GM23248 (cell line): Measurements from ENCODE around the gene PPP1R3F.

Experiments
- EZH2 ChIP-seq: fragments of 200-600 bp; sonication (generic); IDR thresholded peaks from 2 replicates; pipeline ENCODE4 v1.6.1; 2018; ENCODE audit warnings: antibody characterized with exemption, mild to moderate bottlenecking; ENCODE audit not compliant: insufficient read depth, poor library complexity, severe bottlenecking
- EZH2phosphoT487 ChIP-seq: fragments of 200-600 bp; sonication (generic); IDR thresholded peaks from 2 replicates; pipeline ENCODE4 v1.6.1; 2018; ENCODE audit warnings: antibody characterized with exemption, moderate library complexity, mild to moderate bottlenecking, low read depth; ENCODE audit not compliant: insufficient read depth

DNA sequence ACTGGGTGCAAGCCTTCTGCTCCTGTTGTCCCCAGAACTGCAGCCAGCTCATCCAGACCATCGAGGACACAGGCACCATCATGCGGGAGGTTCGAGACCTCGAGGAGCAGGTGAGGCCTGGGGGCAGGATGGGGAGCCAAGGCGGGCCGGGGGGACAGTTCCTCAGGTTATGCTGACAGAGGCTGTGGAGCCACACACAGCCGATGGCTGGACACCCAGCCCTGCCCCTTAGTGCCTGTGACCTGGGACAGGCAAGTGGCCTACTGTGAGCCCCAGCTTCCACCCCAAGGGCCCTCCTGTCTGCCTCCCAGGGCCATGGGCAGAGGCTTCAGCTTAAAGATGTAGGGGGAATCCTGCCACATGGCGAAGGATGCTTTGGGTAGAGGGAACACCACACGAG lies 20.0 kb upstream of the PPP1R3F start:
- TF ChIP-seq EZH2 (no peak), EZH2phosphoT487 (no peak)
